ENCODE measurements around the gene RPS27L.
"Not testable (repeated sequence)": the region's sequence is repeated elsewhere in the genome, so short reads cannot be mapped to it uniquely, and the experiment has no call there.

The RPS27L gene

DNA sequence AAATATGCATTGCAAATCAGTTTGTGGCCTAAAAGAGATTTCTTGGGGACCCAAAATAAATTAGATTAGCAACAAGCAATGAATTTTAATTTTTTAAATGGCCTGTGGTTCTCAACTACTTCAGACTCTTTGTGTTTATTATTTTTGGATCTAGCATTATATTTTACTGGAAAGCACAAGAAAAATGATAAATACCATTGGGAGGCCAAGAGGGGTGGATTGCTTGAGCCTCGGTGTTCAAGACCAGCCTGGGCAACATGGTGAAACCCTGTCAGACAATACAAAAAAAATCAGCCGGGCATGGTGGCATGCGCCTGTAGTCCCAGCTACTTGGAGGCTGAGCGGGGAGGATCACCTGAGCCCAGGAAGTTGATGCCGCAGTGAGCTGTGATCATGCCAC is 22.0 kb downstream of the RPS27L start:
- DNase-seq: no peak

DNA sequence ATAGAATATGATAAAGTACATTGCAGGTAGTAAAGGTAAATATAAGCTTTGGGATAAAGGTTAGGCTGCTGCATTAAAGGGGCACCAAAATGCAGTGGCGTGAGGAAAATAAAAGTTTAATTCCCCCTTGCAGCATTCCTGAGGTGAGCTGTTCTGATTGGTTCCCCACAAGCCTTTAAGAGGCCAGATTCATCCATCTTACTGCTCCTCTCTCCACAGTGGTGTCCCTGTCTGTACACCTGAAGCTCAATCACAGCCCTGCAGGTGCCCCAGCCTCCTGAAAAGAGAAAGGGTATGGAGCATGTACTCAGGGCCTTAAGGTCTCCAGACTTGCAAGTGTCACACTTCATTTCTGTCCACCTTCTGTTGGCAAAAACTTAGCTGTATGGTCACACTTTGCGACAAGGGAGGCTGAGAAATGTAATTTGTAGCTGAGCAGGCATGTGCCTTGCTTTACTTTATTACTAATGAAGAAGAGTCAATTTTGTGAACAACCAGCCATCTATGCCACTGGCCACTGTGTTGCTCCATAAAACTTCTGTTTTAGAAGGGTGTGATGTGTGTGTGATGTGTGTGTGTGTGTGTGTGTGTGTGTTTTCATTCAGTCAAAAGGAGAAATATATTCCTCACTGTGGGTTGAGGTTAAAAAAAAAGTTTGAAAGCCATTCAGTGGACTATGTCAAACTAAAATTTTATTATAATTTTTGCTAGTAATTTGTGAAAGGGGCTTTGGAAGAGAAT is 22.9 kb downstream of the RPS27L start:
- DNase-seq: no peak

DNA sequence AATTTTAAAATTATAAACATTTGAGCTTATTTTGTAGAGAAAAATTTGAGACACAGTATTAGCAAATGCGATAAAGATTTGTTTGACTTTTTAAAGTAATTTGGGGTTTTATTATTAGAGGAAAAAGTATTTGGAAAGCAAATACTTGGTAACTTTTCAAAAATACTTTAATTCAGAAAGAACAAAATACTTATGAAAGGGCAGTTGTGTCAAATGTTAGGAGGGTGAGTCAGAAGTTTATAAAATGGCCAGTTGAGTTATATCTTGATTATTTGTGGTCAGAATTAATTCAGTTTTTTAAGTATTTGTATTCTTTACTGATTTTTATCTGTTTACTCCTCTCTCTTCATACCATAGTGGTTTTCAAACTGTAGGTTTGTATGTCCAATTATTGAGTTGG is 23.5 kb downstream of the RPS27L start:
- no peak for DNase-seq

DNA sequence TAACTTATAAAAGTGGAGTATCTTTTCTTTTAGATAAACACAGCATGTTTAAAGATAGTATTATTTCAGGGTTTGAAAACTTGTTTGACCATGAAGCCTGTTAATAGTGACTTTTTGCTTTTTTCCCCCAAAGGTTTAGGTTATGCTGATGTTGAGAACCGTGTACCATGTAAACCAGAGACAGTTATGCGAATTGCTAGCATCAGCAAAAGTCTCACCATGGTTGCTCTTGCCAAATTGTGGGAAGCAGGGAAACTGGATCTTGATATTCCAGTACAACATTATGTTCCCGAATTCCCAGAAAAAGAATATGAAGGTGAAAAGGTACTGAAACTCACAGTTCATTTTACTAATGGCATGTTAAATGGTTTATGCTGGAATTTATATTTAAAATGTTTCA is 30.6 kb downstream of the RPS27L start:
- DNase-seq: no peak

DNA sequence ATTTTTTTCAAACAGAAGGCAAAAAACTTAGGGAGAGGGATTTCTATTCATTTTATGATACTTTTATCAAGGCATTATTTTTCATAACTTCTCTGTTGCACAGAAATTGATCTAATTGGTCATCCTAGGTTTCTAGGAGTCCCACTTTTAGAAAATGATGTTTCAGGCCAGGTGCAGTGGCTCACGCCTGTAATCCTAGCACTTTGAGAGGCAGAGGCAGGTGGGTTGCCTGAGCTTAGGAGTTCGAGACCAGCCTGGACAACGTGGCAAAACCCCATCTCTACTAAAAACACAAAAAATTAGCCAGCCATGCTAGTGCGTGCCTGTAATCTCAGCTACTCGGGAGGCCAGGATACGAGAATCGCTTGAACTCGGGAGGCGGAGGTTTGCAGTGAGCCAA is 32.8 kb downstream of the RPS27L start:
- DNase-seq: no peak

DNA sequence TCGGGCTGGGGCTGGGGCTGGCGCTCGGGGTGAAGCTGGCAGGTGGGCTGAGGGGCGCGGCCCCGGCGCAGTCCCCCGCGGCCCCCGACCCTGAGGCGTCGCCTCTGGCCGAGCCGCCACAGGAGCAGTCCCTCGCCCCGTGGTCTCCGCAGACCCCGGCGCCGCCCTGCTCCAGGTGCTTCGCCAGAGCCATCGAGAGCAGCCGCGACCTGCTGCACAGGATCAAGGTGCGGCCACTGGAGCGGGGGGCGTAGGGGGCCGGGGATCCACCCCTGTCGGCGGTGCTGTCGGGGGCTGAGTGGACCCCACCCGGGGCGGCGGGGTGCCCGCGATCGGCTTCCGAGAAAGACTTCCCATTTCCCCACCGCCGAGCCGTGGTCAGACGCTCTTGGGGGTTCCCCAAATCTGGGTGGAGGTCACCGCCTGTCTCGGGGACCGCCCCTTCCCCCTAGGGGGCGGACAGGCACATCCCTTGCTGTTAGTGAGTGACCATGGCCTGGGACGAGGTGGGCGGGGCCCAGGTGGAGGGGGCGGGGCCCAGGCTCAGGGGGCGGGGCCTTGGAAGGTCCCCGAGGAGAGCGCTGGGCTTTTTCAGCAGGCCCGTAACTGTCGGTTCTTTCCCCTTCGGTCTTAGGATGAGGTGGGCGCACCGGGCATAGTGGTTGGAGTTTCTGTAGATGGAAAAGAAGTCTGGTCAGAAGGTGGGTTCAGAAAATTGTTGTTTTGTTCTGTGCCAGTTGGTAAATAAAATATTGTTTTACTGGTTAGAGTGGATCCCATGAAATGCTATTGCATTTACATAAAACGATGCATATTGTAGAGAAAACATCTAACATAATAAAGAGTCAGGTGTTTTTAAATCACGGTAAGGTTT is 35.0 kb downstream of the RPS27L start:
- peak; percentile 86 for DNase-seq

DNA sequence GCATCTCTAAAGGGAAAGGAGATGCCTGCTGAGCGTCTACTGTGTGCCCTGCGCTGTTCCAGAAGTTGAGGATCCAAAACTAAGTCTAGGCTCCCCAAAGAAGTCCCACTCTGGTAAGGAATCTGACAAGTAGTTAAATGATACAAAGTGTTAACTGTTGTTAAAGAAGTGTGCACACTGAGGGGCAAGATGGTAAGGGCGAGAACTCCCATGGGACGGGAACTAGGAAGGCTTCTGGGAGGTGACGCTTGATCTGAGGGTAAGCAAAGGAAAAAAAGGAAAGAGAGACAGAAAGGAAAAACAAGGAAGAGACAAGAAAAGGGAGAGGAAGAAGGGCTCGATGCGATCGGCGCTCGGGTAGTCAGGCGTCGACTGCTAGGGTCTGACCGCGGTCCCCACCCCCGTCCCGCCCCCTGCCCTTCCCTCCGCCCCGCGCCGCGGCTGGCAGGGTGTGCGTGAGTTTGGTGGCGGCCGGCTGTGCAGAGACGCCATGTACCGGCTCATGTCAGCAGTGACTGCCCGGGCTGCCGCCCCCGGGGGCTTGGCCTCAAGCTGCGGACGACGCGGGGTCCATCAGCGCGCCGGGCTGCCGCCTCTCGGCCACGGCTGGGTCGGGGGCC is 35.8 kb downstream of the RPS27L start, which contains the start of gene LACTB:
TSS of gene LACTB (plus strand) at position 480 of the 620 bp plus-strand sequence. CDS start at position 491, 11 bp downstream.
- DNase-seq: peak; percentile 78

DNA sequence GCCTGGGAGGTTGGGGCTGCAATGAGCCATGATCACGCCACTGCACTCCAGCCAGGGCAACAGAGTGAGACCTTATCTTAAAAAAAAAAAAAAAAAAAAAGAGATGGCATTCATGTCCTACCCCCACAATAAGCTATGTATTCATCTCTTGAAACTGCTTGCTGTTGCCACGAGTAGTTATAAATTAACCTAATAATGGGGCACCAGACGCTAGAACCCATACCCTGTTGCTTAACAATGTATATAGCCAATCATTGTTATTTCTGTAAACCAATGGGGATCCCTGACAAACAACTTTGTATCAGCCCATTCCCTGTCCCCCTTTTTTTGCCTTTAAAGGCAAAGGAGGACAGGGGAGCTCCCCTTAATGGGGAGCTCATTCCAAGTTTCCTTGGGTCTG is 38.4 kb downstream of the RPS27L start:
- no peak for DNase-seq

DNA sequence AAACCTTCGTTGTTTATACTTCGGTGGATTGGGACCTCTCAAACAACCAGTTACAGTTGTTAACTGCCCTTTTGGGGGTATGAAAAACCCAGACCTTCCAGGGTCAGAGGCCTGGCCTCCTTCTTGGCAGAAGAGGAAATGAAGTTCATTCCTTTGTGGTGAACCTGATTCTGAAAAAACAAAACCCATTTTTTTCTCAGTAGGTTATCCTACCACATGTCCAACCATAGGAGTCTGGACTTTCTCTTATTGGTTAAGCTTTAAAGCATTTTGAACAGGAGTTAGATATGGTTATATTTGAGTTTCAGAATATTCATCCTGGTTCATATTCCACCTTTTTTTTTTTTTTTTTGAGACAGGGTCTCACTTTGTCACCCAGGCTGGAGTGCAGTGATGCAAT is 42.8 kb downstream of the RPS27L start:
- DNase-seq: no peak

DNA sequence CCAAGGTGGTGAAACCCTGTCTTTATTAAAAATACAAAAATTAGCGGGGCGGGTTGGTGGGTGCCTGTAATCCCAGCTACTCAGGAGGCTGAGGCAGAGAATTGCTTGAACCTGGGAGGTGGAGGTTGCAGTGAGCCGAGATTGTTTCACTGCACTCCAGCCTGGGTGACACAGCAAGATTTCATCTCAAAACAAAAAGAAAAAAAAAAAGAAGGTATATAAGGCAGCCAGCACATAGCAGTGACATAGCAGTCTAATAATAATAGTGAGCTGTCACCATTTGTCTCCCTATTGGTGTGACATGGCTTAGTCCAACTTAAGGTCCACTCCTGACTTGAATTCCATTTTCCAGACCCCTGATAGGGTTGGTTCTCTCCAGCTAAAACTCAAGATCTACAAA is 44.4 kb downstream of the RPS27L start:
- no peak for DNase-seq

DNA sequence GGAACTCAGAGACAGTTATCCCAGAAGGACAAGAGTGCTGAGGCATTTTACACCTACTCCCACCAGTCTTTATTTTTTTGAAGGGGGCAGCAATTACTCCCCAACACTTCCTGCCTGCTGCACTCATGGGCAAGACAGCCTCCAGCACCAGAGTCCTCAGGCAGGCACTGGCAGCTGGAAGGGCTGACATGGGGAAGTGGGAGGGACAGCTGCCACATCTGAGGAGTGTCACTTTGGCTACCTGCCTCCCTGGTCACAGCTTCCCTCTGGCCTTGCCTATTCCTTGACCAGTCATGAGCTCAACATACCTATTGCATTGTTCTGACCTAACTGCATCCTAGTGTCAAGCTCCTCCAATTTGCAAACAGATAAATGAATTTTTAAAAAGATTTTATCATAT is 45.8 kb downstream of the RPS27L start:
- no peak for DNase-seq

DNA sequence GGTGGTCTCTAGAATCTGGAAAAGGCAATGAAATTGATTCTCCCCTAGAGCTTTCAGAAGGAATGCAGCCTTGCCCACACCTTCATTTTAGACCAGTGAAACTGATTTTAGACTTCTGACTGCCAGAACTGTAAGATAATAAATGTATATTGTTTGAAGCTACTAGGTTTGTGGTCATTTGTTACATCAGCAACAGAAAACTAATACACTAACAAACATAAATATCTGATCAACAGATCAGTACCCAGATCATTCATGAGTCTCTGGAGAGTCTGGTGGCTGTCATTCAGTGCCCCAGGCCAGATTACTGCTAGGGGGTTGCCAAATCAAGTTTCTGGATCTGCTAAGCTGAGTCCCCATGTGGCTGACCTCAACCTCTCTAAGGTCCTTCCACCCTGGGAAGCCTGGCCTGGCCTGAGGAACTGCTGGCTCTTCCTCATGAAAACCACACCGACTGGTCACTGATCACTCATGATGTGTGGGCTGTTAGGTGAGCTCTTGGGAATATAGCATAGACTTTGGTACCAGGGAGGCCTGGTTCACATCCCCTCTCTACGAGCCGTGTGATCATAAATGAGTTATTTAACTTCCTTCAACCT is 46.8 kb downstream of the RPS27L start:
- no peak for DNase-seq

DNA sequence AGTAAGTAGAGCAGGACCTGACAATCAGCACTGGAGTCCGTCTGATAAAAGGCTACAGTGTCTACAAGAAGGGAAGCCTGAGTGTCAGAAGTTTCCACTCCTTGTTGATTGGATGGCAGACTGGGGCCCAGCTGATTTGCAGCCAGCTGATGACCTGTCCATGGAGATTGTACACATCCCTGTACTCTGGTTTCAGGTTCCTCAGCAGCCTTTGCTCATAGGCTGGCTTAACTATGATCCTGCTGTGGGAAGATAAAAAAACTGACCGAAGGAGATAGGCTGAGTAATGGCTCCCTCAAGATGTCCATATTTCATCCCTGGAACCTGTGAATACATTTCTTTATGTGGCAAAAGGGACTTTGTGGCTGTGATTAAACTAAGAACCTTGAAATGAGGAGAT is 47.4 kb downstream of the RPS27L start:
- no peak for DNase-seq

DNA sequence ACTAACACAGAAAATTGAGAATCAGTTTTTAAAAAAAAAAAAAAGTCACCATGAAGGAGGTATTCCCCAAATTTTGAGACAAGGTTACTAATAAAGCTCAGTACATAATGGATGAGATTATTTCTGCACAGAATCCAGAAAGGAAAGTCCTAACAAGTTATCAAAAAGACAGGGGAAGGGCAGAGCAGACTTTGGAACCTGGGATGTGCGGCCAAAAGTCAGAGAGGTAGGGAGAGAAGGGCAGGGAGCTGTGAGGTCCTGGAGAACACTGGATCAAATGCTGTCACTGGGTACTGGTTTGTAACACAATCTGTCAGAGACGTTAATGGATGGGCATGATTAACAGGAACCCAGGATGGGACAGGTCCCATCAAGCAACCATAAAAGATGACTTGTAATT is 47.8 kb downstream of the RPS27L start:
- DNase-seq: no peak

DNA sequence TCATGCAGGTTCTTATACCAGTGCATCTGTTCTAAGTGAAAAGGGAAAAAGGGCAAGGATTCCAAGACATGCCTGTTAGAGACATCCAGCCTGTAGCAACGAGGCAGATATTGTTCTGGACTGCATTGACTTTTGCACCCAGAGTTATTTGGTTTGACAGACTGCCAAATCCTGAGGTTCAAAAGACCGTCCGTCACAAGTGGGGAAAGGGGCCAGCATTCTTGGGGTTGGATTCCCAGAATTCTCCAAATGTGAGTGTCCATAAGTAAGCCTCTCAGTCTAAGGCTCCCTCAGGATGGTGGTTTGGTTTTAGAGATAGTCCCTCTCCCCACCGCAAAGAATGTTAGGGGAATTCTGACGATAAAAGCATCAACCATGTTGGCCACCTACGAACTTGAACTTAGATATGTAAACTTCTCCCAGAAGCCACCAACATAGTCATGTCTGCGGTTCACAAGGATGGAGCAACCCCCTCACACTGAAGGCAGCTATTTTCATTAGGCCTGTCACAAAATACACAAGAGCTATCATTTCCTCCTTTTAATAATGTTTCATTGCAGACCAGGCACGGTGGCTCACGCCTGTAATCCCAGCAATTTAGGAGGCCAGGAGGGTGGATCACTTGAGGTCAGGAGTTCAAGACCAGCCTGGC is 49.3 kb downstream of the RPS27L start:
- DNase-seq: no peak

DNA sequence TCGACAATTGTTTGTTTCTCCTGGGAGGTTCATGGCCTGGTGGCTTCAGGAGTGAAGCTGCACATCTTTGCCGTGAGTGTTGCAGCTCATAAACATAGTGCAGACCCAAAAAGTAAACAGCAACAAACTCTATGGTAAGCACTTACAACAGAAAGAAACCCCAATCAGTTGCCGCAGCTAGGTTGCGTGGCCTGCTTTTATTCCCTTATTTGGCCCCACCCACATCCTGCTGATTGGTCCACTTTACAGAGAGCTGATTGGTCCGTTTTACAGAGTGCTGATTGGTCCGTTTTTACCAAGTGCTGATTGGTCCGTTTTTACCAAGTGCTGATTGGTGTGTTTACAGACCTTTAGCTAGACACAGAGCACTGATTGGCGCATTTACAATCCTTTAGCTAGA is 51.9 kb downstream of the RPS27L start:
- not testable (repeated sequence) for DNase-seq

DNA sequence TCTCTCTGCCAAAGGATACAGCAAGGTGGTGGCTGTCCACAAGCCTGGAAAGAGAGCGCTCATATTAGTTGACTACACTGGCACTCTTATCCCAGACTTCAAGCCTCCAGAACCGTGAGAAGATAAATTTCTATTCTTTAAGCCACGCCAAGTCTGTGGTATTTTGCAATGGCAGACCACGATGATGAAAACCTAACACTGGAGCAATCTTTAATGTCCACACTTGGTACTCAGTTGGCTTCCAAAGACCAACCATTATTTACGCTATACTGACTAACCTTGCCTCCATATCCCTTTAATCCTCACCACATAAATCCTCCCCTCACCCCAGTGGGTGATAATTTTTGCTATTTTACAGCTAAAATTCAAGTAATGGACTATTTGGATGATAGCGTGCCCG is 52.5 kb downstream of the RPS27L start:
- DNase-seq: no peak

DNA sequence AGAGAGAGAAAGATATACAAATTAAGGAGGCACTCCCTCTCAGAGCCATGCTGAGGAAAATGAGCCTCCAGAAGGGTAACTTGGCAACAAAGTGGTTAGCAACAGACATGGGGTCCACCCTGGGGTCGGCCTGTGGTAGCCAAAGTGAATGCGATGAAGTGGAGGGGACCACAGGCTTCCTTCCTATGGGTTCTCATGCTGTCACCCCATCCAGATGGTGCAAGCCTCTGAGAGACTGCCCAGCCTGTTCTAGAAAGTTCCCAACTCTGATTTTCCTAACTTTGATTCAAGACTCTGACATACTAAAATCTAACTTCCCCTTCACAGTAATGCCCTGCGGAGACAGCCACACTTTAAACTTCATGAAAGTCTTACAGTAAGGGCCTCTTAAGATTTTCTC is 53.9 kb downstream of the RPS27L start:
- DNase-seq: no peak

DNA sequence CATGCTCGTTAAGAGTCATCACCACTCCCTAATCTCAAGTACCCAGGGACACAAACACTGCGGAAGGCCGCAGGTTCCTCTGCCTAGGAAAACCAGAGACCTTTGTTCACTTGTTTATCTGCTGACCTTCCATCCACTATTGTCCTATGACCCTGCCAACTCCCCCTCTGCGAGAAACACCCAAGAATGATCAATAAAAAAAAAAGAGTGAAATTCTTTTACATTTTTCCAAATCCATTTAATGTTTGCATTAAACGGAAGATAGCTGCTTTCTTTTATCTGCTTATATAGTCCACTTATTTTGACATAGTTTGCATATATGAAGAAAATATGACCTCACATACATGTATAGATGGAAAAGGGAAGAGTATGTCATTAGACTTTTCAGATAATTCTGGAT is 57.7 kb downstream of the RPS27L start:
- DNase-seq: not testable (repeated sequence)

DNA sequence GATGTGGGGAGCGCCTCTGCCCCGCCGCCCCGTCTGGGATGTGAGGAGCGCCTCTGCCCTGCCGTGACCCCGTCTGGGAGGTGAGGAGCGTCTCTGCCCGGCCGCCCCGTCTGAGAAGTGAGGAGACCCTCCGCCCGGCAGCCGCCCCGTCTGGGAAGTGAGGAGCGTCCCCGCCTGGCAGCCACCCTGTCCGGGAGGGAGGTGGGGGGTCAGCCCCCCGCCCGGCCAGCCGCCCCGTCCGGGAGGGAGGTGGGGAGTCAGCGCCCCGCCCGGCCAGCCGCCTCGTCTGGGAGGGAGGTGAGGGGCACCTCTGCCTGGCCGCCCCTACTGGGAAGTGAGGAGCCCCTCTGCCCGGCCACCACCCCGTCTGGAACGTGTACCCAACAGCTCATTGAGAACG is 58.4 kb downstream of the RPS27L start:
- not testable (repeated sequence) for DNase-seq

Data from activated CD8-positive, alpha-beta memory T cell treated with anti-CD3 and anti-CD28 coated beads, Interleukin-2, amount 50 U/mL, for 4 hours (primary cell).